HG03039 (cell line): ENCODE measurements around the gene ADH7.
"Not testable (repeated sequence)": the region's sequence is repeated elsewhere in the genome, so short reads cannot be mapped to it uniquely, and the experiment has no call there.

ENCODE experiments used
- ATAC-seq: cut with Tn5 transposase; IDR thresholded peaks from one replicate; pipeline ENCODE4 v1.9.1; 2021; ENCODE audit warnings: mild to moderate bottlenecking, moderate library complexity; ENCODE audit not compliant: unreplicated experiment

The ADH7 gene

GRCh38 chr4:99382745-99383360 is 52.3 kb downstream of the ADH7 start:
- ATAC-seq, result no peak

GRCh38 chr4:99381588-99382175 is 53.5 kb downstream of the ADH7 start:
- no peak for ATAC-seq

- no peak for ATAC-seq
These were observed 55.6 kb downstream of the ADH7 start for GRCh38 chr4:99379571-99379970.

- no peak for ATAC-seq
These were observed 56.3 kb downstream of the ADH7 start for GRCh38 chr4:99378876-99379275.

GRCh38 chr4:99377341-99377740 is 57.8 kb downstream of the ADH7 start:
- ATAC-seq, result not testable (repeated sequence)

- ATAC-seq, result not testable (repeated sequence)
These were observed 62.7 kb downstream of the ADH7 start for GRCh38 chr4:99372464-99372863.

GRCh38 chr4:99367817-99368216 is 67.3 kb downstream of the ADH7 start:
- not testable (repeated sequence) for ATAC-seq

- ATAC-seq, result no peak
These were observed 68.7 kb downstream of the ADH7 start for GRCh38 chr4:99366491-99366890.

GRCh38 chr4:99362768-99363167 is 72.4 kb downstream of the ADH7 start:
- no peak for ATAC-seq
